ENCODE measurements around the gene GBP4.

Gene GBP4

DNA sequence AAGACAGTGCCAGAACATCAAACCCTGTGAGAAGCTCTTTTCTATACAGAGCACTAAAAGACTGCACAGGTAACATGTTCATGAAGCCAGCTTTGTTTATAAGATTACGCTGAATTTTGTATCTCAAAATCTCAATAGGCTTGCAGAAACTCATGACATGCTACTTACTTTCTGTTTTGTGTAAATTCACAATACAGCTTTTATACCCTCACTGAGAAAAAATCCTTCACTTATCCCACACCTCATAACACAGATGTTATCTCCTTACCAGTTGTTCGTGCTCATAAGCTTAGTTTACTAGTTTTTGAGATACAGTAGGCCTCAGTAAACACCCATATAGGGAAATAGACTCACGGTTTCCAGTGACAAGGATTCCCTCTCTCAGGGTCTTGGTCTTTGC is 48.8 kb downstream of the GBP4 start:
- TF ChIP-seq, protein P1, sequence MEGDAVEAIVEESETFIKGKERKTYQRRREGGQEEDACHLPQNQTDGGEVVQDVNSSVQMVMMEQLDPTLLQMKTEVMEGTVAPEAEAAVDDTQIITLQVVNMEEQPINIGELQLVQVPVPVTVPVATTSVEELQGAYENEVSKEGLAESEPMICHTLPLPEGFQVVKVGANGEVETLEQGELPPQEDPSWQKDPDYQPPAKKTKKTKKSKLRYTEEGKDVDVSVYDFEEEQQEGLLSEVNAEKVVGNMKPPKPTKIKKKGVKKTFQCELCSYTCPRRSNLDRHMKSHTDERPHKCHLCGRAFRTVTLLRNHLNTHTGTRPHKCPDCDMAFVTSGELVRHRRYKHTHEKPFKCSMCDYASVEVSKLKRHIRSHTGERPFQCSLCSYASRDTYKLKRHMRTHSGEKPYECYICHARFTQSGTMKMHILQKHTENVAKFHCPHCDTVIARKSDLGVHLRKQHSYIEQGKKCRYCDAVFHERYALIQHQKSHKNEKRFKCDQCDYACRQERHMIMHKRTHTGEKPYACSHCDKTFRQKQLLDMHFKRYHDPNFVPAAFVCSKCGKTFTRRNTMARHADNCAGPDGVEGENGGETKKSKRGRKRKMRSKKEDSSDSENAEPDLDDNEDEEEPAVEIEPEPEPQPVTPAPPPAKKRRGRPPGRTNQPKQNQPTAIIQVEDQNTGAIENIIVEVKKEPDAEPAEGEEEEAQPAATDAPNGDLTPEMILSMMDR (IDR thresholded peaks at IDR 0.05; ENCODE audit: low read length, missing control alignments) = no peak
- no peak for DNase-seq (ENCODE audit: low read depth)
- H3K4me3 ChIP-seq (replicated peaks; ENCODE audit: low read depth, low read length) = no peak overlapping the region

DNA sequence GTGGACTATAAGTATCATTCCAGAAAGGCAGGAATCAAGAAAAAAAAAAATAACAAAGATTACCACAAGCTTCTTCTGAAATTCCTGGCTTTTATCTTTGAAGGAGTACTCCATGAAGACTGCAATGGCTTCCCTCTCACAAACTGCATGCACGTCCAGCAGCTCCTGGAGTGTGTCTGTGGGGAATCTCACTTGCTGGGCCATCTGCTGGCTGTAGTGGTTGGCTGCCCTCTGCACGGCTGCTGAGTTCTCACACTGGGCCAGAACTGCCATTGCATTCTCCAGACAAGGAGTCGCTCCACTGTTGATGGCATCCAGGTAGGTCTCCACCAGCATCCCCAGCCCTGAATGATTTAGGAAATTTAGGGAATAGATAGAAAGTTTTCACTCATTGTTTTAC is 49.5 kb downstream of the GBP4 start:
- H3K4me3 ChIP-seq (replicated peaks; ENCODE audit: low read depth, low read length) = no peak overlapping the region
- TF ChIP-seq, protein P1 (IDR thresholded peaks at IDR 0.05; ENCODE audit: low read length, missing control alignments) = peak; percentile 37
- DNase-seq (ENCODE audit: low read depth) = peak; percentile 43

DNA sequence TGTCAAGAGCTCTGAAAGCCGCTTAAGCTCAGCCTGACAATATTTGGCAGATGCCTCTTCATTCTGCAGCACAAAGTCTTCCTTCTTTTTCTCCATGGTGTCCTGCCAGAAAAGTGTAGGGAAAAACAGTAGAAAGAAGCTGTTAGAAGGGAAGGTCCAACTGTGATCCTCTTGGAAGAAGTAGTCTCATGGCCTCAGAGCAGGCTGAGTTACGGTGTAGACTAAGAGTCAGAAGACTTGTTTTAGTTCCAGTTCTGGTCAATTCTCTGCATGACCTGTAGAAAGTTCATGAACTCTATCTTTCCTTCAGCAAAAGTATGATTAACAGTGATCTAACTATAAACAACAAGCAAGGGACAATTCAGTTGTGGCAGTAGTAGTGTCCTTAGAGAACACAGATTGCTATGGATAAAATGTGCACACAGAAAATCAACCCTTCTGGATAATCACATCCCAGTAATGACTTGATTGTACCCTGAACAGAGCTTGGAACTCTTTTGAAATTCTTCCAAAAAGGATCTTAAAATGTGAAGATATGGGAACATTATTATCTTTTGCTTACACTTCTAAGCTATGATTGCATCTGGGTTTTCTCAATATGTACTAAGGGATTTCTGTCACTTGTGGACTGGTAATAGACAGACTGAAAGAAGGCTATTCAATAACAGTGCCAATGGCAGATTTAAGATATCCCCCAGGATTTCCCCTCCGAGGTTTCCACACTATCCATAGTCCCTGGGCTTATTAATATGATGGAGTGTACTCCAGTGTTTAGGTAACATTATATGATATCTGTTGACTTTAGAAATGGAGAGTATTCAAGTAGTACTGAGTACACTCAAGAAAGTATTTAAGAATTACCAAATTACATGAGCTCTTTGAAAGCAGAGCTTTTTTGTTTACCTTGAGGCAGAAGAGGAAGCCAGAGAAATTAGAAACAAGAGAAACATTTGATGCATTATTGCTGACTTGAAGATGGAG is 50.8 kb downstream of the GBP4 start:
- no peak overlapping the region for H3K4me3 ChIP-seq (replicated peaks; ENCODE audit: low read depth, low read length)
- DNase-seq (ENCODE audit: low read depth) = no peak
- TF ChIP-seq, protein P1 (IDR thresholded peaks at IDR 0.05; ENCODE audit: low read length, missing control alignments) = no peak

DNA sequence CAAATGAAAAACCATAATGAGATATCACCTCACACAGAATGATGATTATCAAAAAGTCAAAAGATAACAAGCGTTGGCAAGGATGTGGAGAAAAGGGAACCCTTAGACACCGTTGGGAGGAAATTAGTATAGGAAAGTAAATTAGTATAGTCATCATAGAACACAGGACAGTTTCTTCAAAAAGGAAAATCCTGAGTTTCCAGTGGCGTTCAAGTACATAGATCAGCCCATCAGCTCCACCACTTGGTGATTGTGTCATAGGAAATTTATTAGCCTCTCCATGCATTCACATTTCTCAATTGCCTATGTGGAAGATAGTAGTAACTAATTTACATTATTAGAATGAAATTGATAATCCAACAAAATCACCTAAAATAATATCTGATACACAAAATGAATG is 52.0 kb downstream of the GBP4 start:
- TF ChIP-seq, protein P1 (IDR thresholded peaks at IDR 0.05; ENCODE audit: low read length, missing control alignments) = no peak
- DNase-seq (ENCODE audit: low read depth) = no peak
- no peak overlapping the region for H3K4me3 ChIP-seq (replicated peaks; ENCODE audit: low read depth, low read length)

DNA sequence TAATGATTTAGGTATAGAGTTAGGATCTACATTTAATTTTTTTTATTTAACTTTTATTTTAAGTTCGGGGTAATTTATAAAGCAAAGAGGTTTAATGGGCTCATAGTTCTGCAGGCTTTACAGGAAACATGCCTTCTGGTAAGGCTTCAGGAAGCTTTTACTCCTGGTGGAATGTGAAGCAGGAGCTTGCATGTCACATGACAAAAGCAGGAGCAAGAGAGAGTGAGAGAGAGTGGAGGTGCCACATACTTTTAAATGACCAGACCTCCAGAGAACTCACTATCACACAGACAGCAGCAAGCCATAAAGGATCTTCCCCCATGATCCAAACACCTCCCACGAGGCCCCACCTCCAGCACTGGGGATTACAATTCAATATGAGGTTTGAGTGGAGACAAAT is 55.3 kb downstream of the GBP4 start:
- DNase-seq (ENCODE audit: low read depth) = no peak
- H3K4me3 ChIP-seq (replicated peaks; ENCODE audit: low read depth, low read length) = no peak overlapping the region
- TF ChIP-seq, protein P1 (IDR thresholded peaks at IDR 0.05; ENCODE audit: low read length, missing control alignments) = no peak

DNA sequence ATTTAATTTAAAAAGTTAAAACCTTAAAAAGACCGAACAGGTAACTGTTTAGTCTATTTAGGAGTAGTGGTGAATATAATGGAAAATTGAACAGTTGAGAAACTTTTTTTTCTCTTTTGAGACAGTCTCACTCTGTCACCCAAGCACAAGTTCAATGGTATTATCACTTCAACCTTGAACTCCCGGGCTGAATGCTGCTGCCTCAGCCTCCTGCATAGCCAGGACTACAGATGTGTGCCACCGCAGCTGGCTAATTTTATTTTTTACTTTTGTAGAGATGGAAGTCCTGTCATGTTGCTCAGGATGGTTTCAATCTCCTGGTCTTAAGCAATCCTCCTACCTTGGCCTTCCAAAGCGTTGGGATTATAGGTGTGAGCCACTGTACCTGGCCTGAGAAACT is 56.6 kb downstream of the GBP4 start:
- TF ChIP-seq, protein P1 (IDR thresholded peaks at IDR 0.05; ENCODE audit: low read length, missing control alignments) = no peak
- no peak overlapping the region for H3K4me3 ChIP-seq (replicated peaks; ENCODE audit: low read depth, low read length)
- DNase-seq (ENCODE audit: low read depth) = no peak
